Activated CD8-positive, alpha-beta T cell treated with anti-CD3 and anti-CD28 coated beads, Interleukin-2, amount 10 ng/mL, durations not matched to agents 7 days and 5 days (primary cell): ENCODE data around the gene PRDM7. TPM values are rescaled to one million over a fixed set of nuclear protein-coding genes. Genes with fewer than 3 reads are reported as not detected.
"Not testable (repeated sequence)": the region's sequence is repeated elsewhere in the genome, so short reads cannot be mapped to it uniquely, and the experiment has no call there.

Experiments used
- ATAC-seq: fragments of 150-1000 bp; cut with Tn5 transposase; one replicate; pipeline ENCODE4 v1.10.0; 2021; ENCODE audit warnings: moderate library complexity
- CTCF ChIA-PET: fragments of 350-600 bp; sonication (Branson Sonifier 250); formaldehyde crosslinking; loops from one replicate; lab custom pipeline; 2021; ENCODE audit warnings: antibody characterized with exemption; lab: Charles Lee
- POLR2A ChIA-PET: fragments of 350-600 bp; sonication (Branson Sonifier 250); formaldehyde crosslinking; loops from one replicate; lab custom pipeline; 2021; ENCODE audit warnings: antibody characterized with exemption; lab: Charles Lee
- DNase-seq: peaks from one replicate; pipeline ENCODE4 v3.0.0-alpha.2; 2020
- H3K27ac Mint-ChIP-seq: one replicate; pipeline ENCODE4 v1.8.0; 2021; ENCODE audit warnings: mild to moderate bottlenecking, mixed read lengths
- H3K27me3 Mint-ChIP-seq: one replicate; pipeline ENCODE4 v1.8.0; 2021; ENCODE audit warnings: low read depth, mixed read lengths
- H3K36me3 Mint-ChIP-seq: one replicate; pipeline ENCODE4 v1.8.0; 2021; ENCODE audit warnings: low read depth, mixed read lengths
- H3K4me1 Mint-ChIP-seq: one replicate; pipeline ENCODE4 v1.8.0; 2021; ENCODE audit warnings: low read depth, mixed read lengths
- H3K4me3 Mint-ChIP-seq: one replicate; pipeline ENCODE4 v1.8.0; 2021; ENCODE audit warnings: mild to moderate bottlenecking, mixed read lengths
- H3K9me3 Mint-ChIP-seq: one replicate; pipeline ENCODE4 v1.8.0; 2022; ENCODE audit warnings: mixed read lengths; ENCODE audit not compliant: insufficient read depth
- total RNA-seq, 2 experiments: library from RNA; stranded (reverse); gene quantifications; one replicate each; pipeline ENCODE4 v1.2.3, GENCODE V29; 2021

PRDM7 gene
- total RNA-seq, 2 experiments from 2014 or later = not detected

GRCh38 chr16:90094791-90095190, 17.7 kb upstream of the PRDM7 start:
- H3K36me3 Mint-ChIP-seq, H3K9me3 Mint-ChIP-seq, POLR2A ChIA-PET, H3K4me1 Mint-ChIP-seq, CTCF ChIA-PET, H3K4me3 Mint-ChIP-seq, H3K27me3 Mint-ChIP-seq, H3K27ac Mint-ChIP-seq, ATAC-seq, DNase-seq: not testable (repeated sequence)

GRCh38 chr16:90094296-90094695, 17.2 kb upstream of the PRDM7 start:
- H3K27me3 Mint-ChIP-seq, POLR2A ChIA-PET, H3K4me3 Mint-ChIP-seq, ATAC-seq, H3K36me3 Mint-ChIP-seq, CTCF ChIA-PET, H3K9me3 Mint-ChIP-seq, H3K4me1 Mint-ChIP-seq, H3K27ac Mint-ChIP-seq, DNase-seq: not testable (repeated sequence)

GRCh38 chr16:90093799-90094198, 16.7 kb upstream of the PRDM7 start:
- H3K36me3 Mint-ChIP-seq, POLR2A ChIA-PET, DNase-seq, ATAC-seq, H3K4me3 Mint-ChIP-seq, H3K27ac Mint-ChIP-seq, H3K9me3 Mint-ChIP-seq, H3K4me1 Mint-ChIP-seq, H3K27me3 Mint-ChIP-seq, CTCF ChIA-PET: not testable (repeated sequence)

DNA sequence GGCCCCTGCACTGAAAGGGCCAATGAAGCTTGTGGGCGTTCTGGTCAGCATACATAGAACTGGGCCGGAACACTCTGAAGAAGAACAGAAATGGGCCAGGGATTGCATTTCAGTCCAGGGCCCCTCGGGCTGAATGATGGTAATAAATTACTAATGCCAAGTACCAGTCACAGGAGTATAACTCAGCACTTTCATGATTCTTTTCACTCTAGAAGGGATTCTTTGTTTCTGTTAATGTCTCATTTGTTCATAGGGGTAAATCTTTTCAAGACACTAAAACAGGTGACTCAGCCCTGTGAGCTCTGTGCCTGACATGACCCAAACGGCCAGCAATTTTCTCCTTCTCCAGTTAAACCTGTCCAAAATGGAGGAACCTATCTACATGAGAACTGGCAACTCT, 15.7 kb upstream of the PRDM7 start:
- DNase-seq, H3K4me1 Mint-ChIP-seq, H3K27me3 Mint-ChIP-seq, H3K4me3 Mint-ChIP-seq, H3K9me3 Mint-ChIP-seq, H3K36me3 Mint-ChIP-seq, POLR2A ChIA-PET, CTCF ChIA-PET, H3K27ac Mint-ChIP-seq, ATAC-seq: not testable (repeated sequence)

- H3K36me3 Mint-ChIP-seq = no peaks in the 10 kb centered on the region
- DNase-seq (no peak), ATAC-seq (no peak)
- ChIA-PET POLR2A (no interaction called here), CTCF (no interaction called here)
- peaks cover 8% of the 10 kb centered on the region for H3K4me1 Mint-ChIP-seq
- H3K27ac Mint-ChIP-seq = no peak overlapping the region
- H3K27me3 Mint-ChIP-seq = peaks cover 23% of the 10 kb centered on the region
- H3K4me3 Mint-ChIP-seq = no peak overlapping the region
- no peaks in the 10 kb centered on the region for H3K9me3 Mint-ChIP-seq
Measured at GRCh38 chr16:90084215-90084950, 7.3 kb upstream of the PRDM7 start.

GRCh38 chr16:90083139-90083538, 6.0 kb upstream of the PRDM7 start:
- H3K4me3 Mint-ChIP-seq = peak overlapping the region; percentile 80
- DNase-seq (no peak), ATAC-seq (no peak)
- no peaks in the 10 kb centered on the region for H3K9me3 Mint-ChIP-seq
- peaks cover 22% of the 10 kb centered on the region for H3K27me3 Mint-ChIP-seq
- H3K36me3 Mint-ChIP-seq = no peaks in the 10 kb centered on the region
- ChIA-PET POLR2A (no interaction called here), CTCF (interaction anchor here (1.6 to 2.7 kb wide), 2 partner anchors 10 to 19 kb away, joined by 5 to 18 read pairs; no protein-coding TSS in a partner anchor)
- H3K27ac Mint-ChIP-seq = no peak overlapping the region
- peaks cover 8% of the 10 kb centered on the region for H3K4me1 Mint-ChIP-seq

GRCh38 chr16:90081606-90081970, 4.5 kb upstream of the PRDM7 start:
- peaks cover 23% of the 10 kb centered on the region for H3K27me3 Mint-ChIP-seq
- ChIA-PET POLR2A (no interaction called here), CTCF (interaction anchor here (0.8 to 2.7 kb wide), 3 partner anchors 8 to 134 kb away, joined by 3 to 18 read pairs (median 4); no protein-coding TSS in a partner anchor)
- DNase-seq (no peak), ATAC-seq (no peak)
- no peak overlapping the region for H3K27ac Mint-ChIP-seq
- H3K4me3 Mint-ChIP-seq = peak overlapping the region; percentile 80
- H3K9me3 Mint-ChIP-seq = no peaks in the 10 kb centered on the region
- no peaks in the 10 kb centered on the region for H3K36me3 Mint-ChIP-seq
- H3K4me1 Mint-ChIP-seq = peaks cover 21% of the 10 kb centered on the region

DNA sequence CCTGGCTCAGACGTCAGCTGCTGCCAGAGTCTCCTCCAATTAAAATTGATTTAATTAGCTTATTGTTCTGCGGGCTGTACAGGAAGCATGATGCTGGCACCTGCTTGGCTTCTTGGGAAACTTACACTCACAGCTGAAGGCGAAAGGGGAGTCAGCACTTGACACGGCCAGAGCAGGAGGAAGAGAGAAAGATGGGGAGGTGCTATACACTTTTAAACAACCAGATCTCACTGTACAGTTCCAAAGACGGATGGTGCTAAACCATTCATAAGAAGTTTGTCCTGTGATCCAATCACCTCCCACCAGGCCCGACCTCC, 1.4 kb upstream of the PRDM7 start:
- ChIA-PET CTCF (no interaction called here), POLR2A (no interaction called here)
- H3K9me3 Mint-ChIP-seq = no peaks in the 10 kb centered on the region
- H3K4me3 Mint-ChIP-seq = no peak overlapping the region
- no peak for DNase-seq
- H3K27me3 Mint-ChIP-seq = peaks cover 33% of the 10 kb centered on the region
- H3K4me1 Mint-ChIP-seq = peaks cover 26% of the 10 kb centered on the region
- no peaks in the 10 kb centered on the region for H3K36me3 Mint-ChIP-seq
- H3K27ac Mint-ChIP-seq = no peak overlapping the region
- no peak for ATAC-seq

GRCh38 chr16:90077757-90078578, 837 bp upstream of the PRDM7 start:
- Mint-ChIP-seq H3K27ac (peak overlapping the region; percentile 62), H3K9me3 (no peaks in the 10 kb centered on the region), H3K27me3 (peaks cover 30% of the 10 kb centered on the region), H3K4me3 (peak overlapping the region; percentile 75), H3K36me3 (no peaks in the 10 kb centered on the region), H3K4me1 (peaks cover 26% of the 10 kb centered on the region)
- CTCF ChIA-PET = no interaction called here
- peak; percentile 65 for ATAC-seq
- DNase-seq = peak; percentile 49
- POLR2A ChIA-PET = no interaction called here

GRCh38 chr16:90072442-90073105, 4.6 kb downstream of the PRDM7 start:
- DNase-seq (no peak), ATAC-seq (no peak)
- Mint-ChIP-seq H3K4me3 (no peak overlapping the region), H3K27me3 (peaks cover 30% of the 10 kb centered on the region), H3K4me1 (peaks cover 15% of the 10 kb centered on the region), H3K36me3 (no peaks in the 10 kb centered on the region), H3K27ac (no peak overlapping the region), H3K9me3 (no peaks in the 10 kb centered on the region)
- POLR2A ChIA-PET = interaction anchor here (0.6 kb wide), 1 partner anchor 37 kb away, joined by 3 read pairs; no protein-coding TSS in a partner anchor
- CTCF ChIA-PET = interaction anchor here (2.2 kb wide), 1 partner anchor 10 kb away, joined by 18 read pairs; no protein-coding TSS in a partner anchor

DNA sequence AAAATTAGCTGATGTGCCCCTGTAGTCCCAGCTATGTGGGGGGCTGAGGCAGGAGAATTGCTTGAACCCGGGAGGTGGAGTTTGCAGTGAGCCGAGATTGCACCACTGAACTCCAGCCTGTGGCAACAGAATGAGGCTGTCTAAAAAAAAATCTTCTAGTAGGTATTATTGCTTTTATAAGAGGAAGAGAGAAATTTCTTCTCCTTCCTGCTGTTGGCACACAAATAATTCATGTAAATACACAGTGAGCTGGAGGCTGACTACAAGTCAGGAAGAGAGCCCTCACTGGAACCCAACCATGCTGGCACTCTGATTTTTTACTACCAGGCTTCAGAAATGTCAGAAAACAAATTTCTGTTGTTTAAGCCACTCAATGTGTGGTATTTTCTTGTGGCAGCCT, 6.7 kb downstream of the PRDM7 start:
- no peak for ATAC-seq
- ChIA-PET CTCF (interaction anchor here (1.6 kb wide), 1 partner anchor 12 kb away, joined by 4 read pairs; no protein-coding TSS in a partner anchor), POLR2A (no interaction called here)
- H3K4me1 Mint-ChIP-seq = no peaks in the 10 kb centered on the region
- H3K9me3 Mint-ChIP-seq = no peaks in the 10 kb centered on the region
- no peak overlapping the region for H3K4me3 Mint-ChIP-seq
- no peak overlapping the region for H3K27ac Mint-ChIP-seq
- DNase-seq = no peak
- H3K27me3 Mint-ChIP-seq = peaks cover 20% of the 10 kb centered on the region
- no peaks in the 10 kb centered on the region for H3K36me3 Mint-ChIP-seq

- Mint-ChIP-seq H3K27me3 (peaks cover 23% of the 10 kb centered on the region), H3K36me3 (no peaks in the 10 kb centered on the region), H3K4me3 (no peak overlapping the region), H3K9me3 (no peaks in the 10 kb centered on the region), H3K4me1 (no peaks in the 10 kb centered on the region), H3K27ac (no peak overlapping the region)
- no peak for DNase-seq
- ChIA-PET CTCF (no interaction called here), POLR2A (no interaction called here)
- ATAC-seq = no peak
Measured at GRCh38 chr16:90061437-90061836, 15.7 kb downstream of the PRDM7 start.
